Liver (tissue), 9 donors: ENCODE measurements around the gene GRK5. TPM values are rescaled to one million over a fixed set of nuclear protein-coding genes. Genes with fewer than 3 reads are reported as not detected.

Experiments
- DNase-seq: peaks from one replicate; pipeline ENCODE4 v3.0.0-alpha.2; 2017; ENCODE audit warnings: low spot score
- H3K27ac ChIP-seq, 2 donors: one replicate each; pipeline ENCODE4 v1.7.0; 2013; ENCODE audit warnings: inconsistent platforms in 2 of 2, low read length in 2 of 2, control low read depth in 1 of 2, low read depth in 1 of 2, mild to moderate bottlenecking in 1 of 2
- H3K27me3 ChIP-seq, 4 donors: one replicate each; pipeline versions ENCODE4 v1.6.1 to v1.7.0; 2013; ENCODE audit warnings: low read length in 3 of 4, inconsistent platforms in 1 of 4, mild to moderate bottlenecking in 1 of 4, moderate library complexity in 1 of 4; ENCODE audit not compliant: control insufficient read depth in 4 of 4, insufficient read depth in 4 of 4
- H3K36me3 ChIP-seq, 4 donors: one replicate each; pipeline versions ENCODE4 v1.6.1 to v1.7.0; 2013; ENCODE audit warnings: low read length in 3 of 4, mild to moderate bottlenecking in 3 of 4, low read depth in 1 of 4, moderate library complexity in 1 of 4; ENCODE audit not compliant: control insufficient read depth in 4 of 4, insufficient read depth in 3 of 4
- H3K4me1 ChIP-seq, 4 donors: one replicate each; pipeline versions ENCODE4 v1.6.1 to v1.7.0; 2013; ENCODE audit warnings: low read length in 3 of 4, mild to moderate bottlenecking in 3 of 4, moderate library complexity in 1 of 4; ENCODE audit not compliant: control insufficient read depth in 4 of 4, insufficient read depth in 4 of 4
- H3K4me3 ChIP-seq, 3 donors: one replicate each; pipeline versions ENCODE4 v1.6.1 to v1.7.0; 2013; ENCODE audit warnings: low read length in 3 of 3, control low read depth in 1 of 3, low read depth in 1 of 3, mild to moderate bottlenecking in 1 of 3
- H3K9ac ChIP-seq, 2 donors: one replicate each; pipeline ENCODE4 v1.7.0; 2013; ENCODE audit warnings: low read length in 2 of 2, mild to moderate bottlenecking in 2 of 2, moderate library complexity in 2 of 2, control low read depth in 1 of 2, low read depth in 1 of 2
- H3K9me3 ChIP-seq, 4 donors: one replicate each; pipeline versions ENCODE4 v1.6.1 to v1.7.0; 2013; ENCODE audit warnings: low read length in 3 of 4; ENCODE audit not compliant: control insufficient read depth in 4 of 4
- ATF3 ChIP-seq: IDR thresholded peaks from 2 replicates; pipeline ENCODE4 v1.6.1; 2016; ENCODE audit warnings: antibody characterized with exemption
- CTCF ChIP-seq: fragments of 150-350 bp; IDR thresholded peaks from 2 replicates; pipeline ENCODE4 v1.5.1; 2017; ENCODE audit warnings: improper control_type of control experiment, low read depth, low read length; ENCODE audit not compliant: missing input control
- EGR1 ChIP-seq, 2 donors: IDR thresholded peaks; 2 replicates each; pipeline ENCODE4 v1.6.1; 2016 to 2018; ENCODE audit warnings: antibody characterized with exemption in 2 of 2, low read depth in 2 of 2
- FOXA1 ChIP-seq: IDR thresholded peaks from 2 replicates; pipeline ENCODE4 v1.6.1; 2016; ENCODE audit warnings: antibody characterized with exemption
- FOXA2 ChIP-seq: IDR thresholded peaks from 2 replicates; pipeline ENCODE4 v1.6.1; 2016; ENCODE audit warnings: antibody characterized with exemption
- GABPA ChIP-seq, 2 donors: IDR thresholded peaks in 1 of 2; conservative IDR thresholded peaks in 1 of 2; 2 replicates each; pipeline ENCODE4 v1.6.1; 2016; ENCODE audit warnings: antibody characterized with exemption in 2 of 2, mild to moderate bottlenecking in 1 of 2, moderate library complexity in 1 of 2
- HNF4A ChIP-seq, 2 donors: conservative IDR thresholded peaks; 2 replicates each; pipeline ENCODE4 v1.6.1; 2016; ENCODE audit warnings: antibody characterized with exemption in 2 of 2, mild to moderate bottlenecking in 2 of 2
- HNF4G ChIP-seq: IDR thresholded peaks from 2 replicates; pipeline ENCODE4 v1.6.1; 2016; ENCODE audit warnings: antibody characterized with exemption
- JUND ChIP-seq, 2 donors: IDR thresholded peaks; 2 replicates each; pipeline ENCODE4 v1.6.1; 2016; ENCODE audit warnings: antibody characterized with exemption in 2 of 2
- MAX ChIP-seq: IDR thresholded peaks from 2 replicates; pipeline ENCODE4 v1.6.1; 2016; ENCODE audit warnings: antibody characterized with exemption
- NR2F2 ChIP-seq: IDR thresholded peaks from 2 replicates; pipeline ENCODE4 v1.6.1; 2016; ENCODE audit warnings: antibody characterized with exemption
- RAD21 ChIP-seq, 2 donors: IDR thresholded peaks; 2 replicates each; pipeline ENCODE4 v1.6.1; 2016; ENCODE audit warnings: antibody characterized with exemption in 2 of 2, mild to moderate bottlenecking in 2 of 2
- REST ChIP-seq: IDR thresholded peaks from 2 replicates; pipeline ENCODE4 v1.6.1; 2016; ENCODE audit warnings: antibody characterized with exemption, mild to moderate bottlenecking
- RXRA ChIP-seq, 2 donors: IDR thresholded peaks; 2 replicates each; pipeline ENCODE4 v1.6.1; 2017 to 2018; ENCODE audit warnings: antibody characterized with exemption in 2 of 2, mild to moderate bottlenecking in 1 of 2
- SP1 ChIP-seq: IDR thresholded peaks from 2 replicates; pipeline ENCODE4 v1.6.1; 2018; ENCODE audit warnings: antibody characterized with exemption, mild to moderate bottlenecking
- TAF1 ChIP-seq: conservative IDR thresholded peaks from 2 replicates; pipeline ENCODE4 v1.6.1; 2016; ENCODE audit warnings: antibody characterized with exemption, mild to moderate bottlenecking
- YY1 ChIP-seq: IDR thresholded peaks from 2 replicates; pipeline ENCODE4 v1.6.1; 2016; ENCODE audit warnings: antibody characterized with exemption, mild to moderate bottlenecking
- ZBTB33 ChIP-seq: IDR thresholded peaks from 2 replicates; pipeline ENCODE4 v1.6.1; 2016; ENCODE audit warnings: antibody characterized with exemption
- WGBS: extraction: QIAGEN DNeasy Blood & Tissue Kit; methylation state at CpG from one replicate; pipeline ENCODE4 v1.1.7; 2013; 5-methylcytosine and 5-hydroxymethylcytosine counted together
- polyA plus RNA-seq, 2 donors: library from polyadenylated mRNA; stranded (reverse) in 1 of 2; unstranded in 1 of 2; fragments of 200-250 nt in 1 of 2; fragments of >200 nt in 1 of 2; fragmentation: Nextera tagmentation in 1 of 2; extraction: Ambion mirVana in 1 of 2; gene quantifications; one replicate each; pipeline versions ENCODE4 v1.2.1 to v1.2.3, GENCODE V29; 2013 to 2015
- total RNA-seq, 2 donors: library from RNA; depleted of rRNA; stranded (reverse); fragments of >200 nt; gene quantifications; one replicate each; pipeline ENCODE4 v1.2.3, GENCODE V29; 2014
- donor health status: healthy.
- donor health status: healthy.
- donor health status: healthy.
- donor health status: healthy.
- donor health status: healthy.

The GRK5 gene
- total and polyA plus RNA-seq, 4 donors, result 2.1 to 6.6 (median 5.1) TPM

- H3K9ac ChIP-seq, result no peak overlapping the region
- TF ChIP-seq ATF3, result no peak
- no peak for TF ChIP-seq YY1
- no peak for TF ChIP-seq FOXA2
- TF ChIP-seq EGR1 (IDR thresholded peaks at IDR 0.05; ENCODE audit: low read depth in 2 of 2), result no peak
- no peak for TF ChIP-seq REST
- TF ChIP-seq JUND (IDR thresholded peaks at IDR 0.05), result no peak
- TF ChIP-seq RXRA (IDR thresholded peaks at IDR 0.05), result no peak
- no peak for TF ChIP-seq RAD21 (IDR thresholded peaks at IDR 0.05)
- no peak for TF ChIP-seq MAX
- TF ChIP-seq TAF1, result no peak
- no peak for TF ChIP-seq GABPA (IDR thresholded peaks at IDR 0.05 in 1 of 2, conservative IDR thresholded peaks at IDR 0.05 in 1 of 2)
- no peak for TF ChIP-seq HNF4G
- TF ChIP-seq ZBTB33, result no peak
- TF ChIP-seq HNF4A (conservative IDR thresholded peaks at IDR 0.05), result no peak
- no peak for TF ChIP-seq SP1
- TF ChIP-seq FOXA1, result no peak
- no peak for TF ChIP-seq CTCF
- no peak for TF ChIP-seq NR2F2
- no peak overlapping the region for H3K4me3 ChIP-seq
- H3K27me3 ChIP-seq, result no peaks in the 10 kb centered on the region
- H3K27ac ChIP-seq, result no peak overlapping the region
- H3K9me3 ChIP-seq, result no peaks in the 10 kb centered on the region
- no peaks in the 10 kb centered on the region for H3K36me3 ChIP-seq
- H3K4me1 ChIP-seq, result peaks cover 2 to 13% (median 2%) of the 10 kb centered on the region in 4 donors
- 85% methylated on average over 16 of the region's 16 CpGs for WGBS
- no peak for DNase-seq
Measured at GRCh38 chr10:119346095-119346832, 138.9 kb downstream of the GRK5 start.
